HG03060 (cell line): ENCODE measurements around the gene GIMAP8.
"Not testable (repeated sequence)": the region's sequence is repeated elsewhere in the genome, so short reads cannot be mapped to it uniquely, and the experiment has no call there.

Source experiments
- ATAC-seq: cut with Tn5 transposase; IDR thresholded peaks from one replicate; pipeline ENCODE4 v1.9.1; 2021; ENCODE audit warnings: low read depth, moderate number of reproducible peaks; ENCODE audit not compliant: unreplicated experiment

The GIMAP8 gene

GRCh38 chr7:150434240-150434639, 16.2 kb upstream of the GIMAP8 start:
- no peak for ATAC-seq

- ATAC-seq = no peak
These were observed 15.4 kb upstream of the GIMAP8 start for GRCh38 chr7:150435047-150435389.

- ATAC-seq = peak; percentile 90
These were observed 14.9 kb upstream of the GIMAP8 start for GRCh38 chr7:150435390-150436073.

- ATAC-seq = no peak
These were observed 10.5 kb upstream of the GIMAP8 start for GRCh38 chr7:150439967-150440366.

GRCh38 chr7:150441524-150441923, 8.9 kb upstream of the GIMAP8 start:
- ATAC-seq = no peak

GRCh38 chr7:150442811-150443210, 7.6 kb upstream of the GIMAP8 start:
- ATAC-seq = no peak

- ATAC-seq = no peak
These were observed 6.5 kb upstream of the GIMAP8 start for GRCh38 chr7:150443793-150444540.

- no peak for ATAC-seq
These were observed 5.6 kb upstream of the GIMAP8 start for GRCh38 chr7:150444674-150445365.

- no peak for ATAC-seq
These were observed 4.0 kb upstream of the GIMAP8 start for GRCh38 chr7:150446288-150446938.

GRCh38 chr7:150447966-150448788, 2.3 kb upstream of the GIMAP8 start:
- ATAC-seq = no peak

- ATAC-seq = peak; percentile 43
These were observed 1.7 kb upstream of the GIMAP8 start for GRCh38 chr7:150448789-150449147.

- no peak for ATAC-seq
These were observed 1.1 kb upstream of the GIMAP8 start for GRCh38 chr7:150449206-150449952.

- ATAC-seq = no peak
These were observed 815 bp downstream of the GIMAP8 start for GRCh38 chr7:150451097-150451793.

GRCh38 chr7:150451833-150452461, 1.5 kb downstream of the GIMAP8 start:
- no peak for ATAC-seq

- ATAC-seq = no peak
These were observed 2.8 kb downstream of the GIMAP8 start for GRCh38 chr7:150453181-150453580.

- ATAC-seq = no peak
These were observed 3.5 kb downstream of the GIMAP8 start for GRCh38 chr7:150453892-150454291.

- ATAC-seq = not testable (repeated sequence)
These were observed 6.6 kb downstream of the GIMAP8 start for GRCh38 chr7:150457064-150457463.

GRCh38 chr7:150458235-150458634, 7.8 kb downstream of the GIMAP8 start:
- no peak for ATAC-seq

- ATAC-seq = no peak
These were observed 8.3 kb downstream of the GIMAP8 start for GRCh38 chr7:150458756-150459155.
